Subcutaneous abdominal adipose tissue (tissue), 5 donors: ENCODE measurements around the gene RNF112.

ENCODE experiments used
- H3K27ac ChIP-seq: one replicate; pipeline ENCODE4 v1.7.0; 2013; ENCODE audit warnings: low read depth, mild to moderate bottlenecking, inconsistent platforms, low read length, moderate library complexity
- H3K27me3 ChIP-seq, 5 donors: one replicate each; pipeline ENCODE4 v1.7.0; 2013; ENCODE audit warnings: low read length in 5 of 5, inconsistent platforms in 1 of 5; ENCODE audit not compliant: control insufficient read depth in 5 of 5, insufficient read depth in 4 of 5
- H3K36me3 ChIP-seq, 5 donors: one replicate each; pipeline ENCODE4 v1.7.0; 2013; ENCODE audit warnings: low read length in 5 of 5; ENCODE audit not compliant: control insufficient read depth in 5 of 5, insufficient read depth in 5 of 5
- H3K4me1 ChIP-seq, 5 donors: one replicate each; pipeline ENCODE4 v1.7.0; 2013; ENCODE audit warnings: low read length in 5 of 5, mild to moderate bottlenecking in 3 of 5, moderate library complexity in 1 of 5; ENCODE audit not compliant: control insufficient read depth in 5 of 5, insufficient read depth in 5 of 5
- H3K4me3 ChIP-seq, 5 donors: one replicate each; pipeline ENCODE4 v1.7.0; 2013; ENCODE audit warnings: low read length in 5 of 5, low read depth in 1 of 5
- H3K9ac ChIP-seq, 5 donors: one replicate each; pipeline ENCODE4 v1.7.0; 2013; ENCODE audit warnings: low read length in 5 of 5, mild to moderate bottlenecking in 4 of 5, moderate library complexity in 3 of 5
- H3K9me3 ChIP-seq, 5 donors: one replicate each; pipeline ENCODE4 v1.7.0; 2013; ENCODE audit warnings: low read length in 5 of 5; ENCODE audit not compliant: control insufficient read depth in 5 of 5
- donor health status: healthy.
- donor health status: healthy.
- donor health status: healthy.
- donor health status: healthy.
- donor health status: healthy.

RNF112 gene

DNA sequence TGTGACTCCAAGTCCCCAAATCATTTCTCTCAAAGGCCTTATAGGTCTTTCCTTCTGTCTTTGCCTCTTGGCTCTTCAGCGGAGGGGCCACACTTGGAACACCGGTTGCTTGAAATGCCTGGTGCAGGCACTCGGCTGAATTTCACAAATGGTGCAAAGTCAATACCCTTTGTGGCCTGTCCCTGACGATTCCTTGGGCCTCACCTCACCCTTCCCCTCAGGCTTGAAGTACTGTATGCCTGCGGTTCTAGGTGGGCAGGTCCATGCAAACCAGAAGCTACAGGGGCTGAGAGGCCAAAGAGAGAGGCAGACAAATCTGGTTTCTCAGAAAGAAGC is 44.4 kb upstream of the RNF112 start:
- Histone ChIP-seq H3K4me3 (no peak overlapping the region), H3K36me3 (no peaks in the 10 kb centered on the region)

DNA sequence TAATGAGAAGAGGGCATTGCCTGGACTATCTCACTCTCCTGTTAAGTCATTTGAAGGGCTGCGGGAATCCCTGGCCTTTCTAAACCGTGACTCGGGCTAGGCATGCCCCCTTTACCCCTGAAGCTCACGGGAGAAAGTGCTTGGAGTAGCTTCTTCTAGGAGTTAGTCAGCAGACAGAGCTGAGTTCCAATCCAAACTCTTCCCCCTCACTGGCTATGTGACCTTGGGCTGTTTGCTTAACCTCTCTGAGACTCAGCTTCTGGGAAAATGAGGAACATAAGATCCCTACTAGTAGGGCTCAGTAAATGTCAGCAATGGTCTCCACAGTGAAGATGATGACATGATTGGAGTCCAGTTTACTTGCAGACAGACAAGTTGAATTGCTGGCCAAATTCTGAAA is 42.8 kb upstream of the RNF112 start:
- Histone ChIP-seq H3K4me3 (no peak overlapping the region), H3K27me3 (no peaks in the 10 kb centered on the region), H3K4me1 (peaks cover 10 to 23% (median 19%) of the 10 kb centered on the region in 5 donors), H3K36me3 (no peaks in the 10 kb centered on the region), H3K9ac (no peak overlapping the region), H3K27ac (no peak overlapping the region), H3K9me3 (no peaks in the 10 kb centered on the region)

More for the DNA sequence above, 44.4 kb upstream of the RNF112 start:
- Histone ChIP-seq H3K9me3 (no peaks in the 10 kb centered on the region), H3K27me3 (no peaks in the 10 kb centered on the region), H3K9ac (no peak overlapping the region), H3K27ac (no peak overlapping the region), H3K4me1 (peaks cover 12 to 33% (median 29%) of the 10 kb centered on the region in 5 donors)

DNA sequence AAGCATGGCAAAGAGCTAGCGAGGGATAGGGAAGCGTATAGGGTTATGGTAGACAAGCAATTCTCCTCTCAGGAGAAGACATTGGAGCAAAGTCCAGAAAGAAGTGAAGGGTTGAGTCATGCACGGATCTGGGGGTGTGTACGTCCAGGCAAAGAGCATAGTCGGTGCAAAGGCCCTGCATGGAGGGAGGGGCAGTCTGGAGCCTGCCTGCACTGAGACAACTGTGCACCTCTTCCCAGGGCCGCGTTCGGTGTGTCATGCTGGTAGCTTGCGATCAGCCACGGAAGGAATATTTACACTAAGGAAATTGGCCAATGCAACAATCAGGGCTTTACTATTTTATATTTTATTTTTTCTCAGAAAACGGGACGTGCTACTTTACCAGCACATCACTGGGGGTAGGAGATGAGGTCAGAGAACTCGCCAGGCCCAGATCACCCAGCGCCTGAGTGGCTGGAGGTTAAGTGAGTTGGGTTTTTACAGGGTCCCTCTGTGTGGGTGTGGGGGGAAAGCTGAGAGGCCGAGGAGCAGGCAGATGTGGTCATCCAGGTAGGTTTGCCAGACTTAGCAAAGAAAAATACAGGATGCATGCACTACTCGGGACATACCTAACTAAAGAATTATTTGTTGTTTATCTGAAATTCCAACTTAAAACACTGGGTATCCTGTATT is 41.8 kb upstream of the RNF112 start:
- no peak overlapping the region for H3K27ac ChIP-seq

DNA sequence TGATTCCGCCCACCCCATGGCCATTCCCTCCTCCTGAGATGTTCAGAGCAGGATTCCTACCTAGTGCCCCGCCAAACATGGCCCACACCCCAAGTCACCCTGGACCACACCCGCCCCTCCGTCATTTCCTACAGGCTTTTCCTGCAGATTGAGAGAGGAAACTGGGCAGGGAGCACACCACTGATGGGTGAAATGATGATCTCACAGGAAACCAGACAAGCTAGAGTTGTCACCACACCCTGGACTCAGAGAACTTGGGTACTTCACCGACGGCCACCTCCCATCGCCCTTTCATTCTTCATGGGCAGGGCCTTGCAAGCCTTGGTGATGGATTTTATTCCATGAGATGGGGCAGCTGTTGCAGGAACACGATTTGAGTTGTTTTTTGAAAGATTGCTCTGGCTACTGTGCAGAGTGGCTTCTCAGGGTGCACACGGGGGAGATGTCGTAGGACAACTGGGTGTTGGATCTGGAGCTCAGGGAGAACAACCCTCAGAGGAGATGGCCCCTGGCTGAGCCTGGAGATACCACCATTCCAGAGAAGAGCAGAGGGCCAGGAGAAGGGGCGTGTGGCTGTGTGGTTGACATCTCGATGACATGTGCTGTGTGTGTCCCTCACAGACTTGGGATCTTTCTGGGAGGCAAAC is 41.1 kb upstream of the RNF112 start:
- no peaks in the 10 kb centered on the region for H3K27me3 ChIP-seq
- peak overlapping the region in 1 of 5 donors; percentile 6 for H3K4me3 ChIP-seq
- no peaks in the 10 kb centered on the region for H3K36me3 ChIP-seq
- no peak overlapping the region for H3K27ac ChIP-seq
- no peaks in the 10 kb centered on the region for H3K9me3 ChIP-seq
- H3K4me1 ChIP-seq: peaks cover 10 to 22% (median 16%) of the 10 kb centered on the region in 5 donors
- no peak overlapping the region for H3K9ac ChIP-seq

More for the DNA sequence above, 41.8 kb upstream of the RNF112 start:
- H3K4me3 ChIP-seq: no peak overlapping the region
- H3K9ac ChIP-seq: no peak overlapping the region
- H3K27me3 ChIP-seq: no peaks in the 10 kb centered on the region
- peaks cover 10 to 22% (median 16%) of the 10 kb centered on the region in 5 donors for H3K4me1 ChIP-seq
- no peaks in the 10 kb centered on the region for H3K9me3 ChIP-seq
- no peaks in the 10 kb centered on the region for H3K36me3 ChIP-seq

DNA sequence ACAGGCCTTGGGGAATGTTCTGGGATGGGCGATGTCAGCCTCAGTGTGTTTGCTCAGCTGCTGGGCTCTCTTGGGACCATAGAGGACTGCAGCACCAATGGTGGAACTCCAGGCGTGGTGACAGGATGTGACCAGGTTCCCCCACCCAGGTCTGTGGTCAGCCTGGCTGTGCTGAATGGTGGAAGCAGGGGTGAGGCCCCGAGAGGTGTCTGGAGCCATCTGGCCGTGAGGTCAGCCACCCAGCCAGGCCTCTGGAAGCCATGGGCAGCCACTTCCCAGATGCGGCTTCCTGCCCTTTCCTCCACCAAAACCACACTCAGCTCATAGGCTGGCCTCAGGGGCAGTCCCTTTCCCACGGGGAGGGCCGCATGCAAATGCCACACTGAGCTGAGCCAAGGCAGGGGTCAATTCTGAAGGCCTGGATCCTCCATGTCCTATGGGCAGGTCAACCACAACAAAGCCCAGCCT is 40.5 kb upstream of the RNF112 start:
- H3K27ac ChIP-seq: no peak overlapping the region
- H3K4me1 ChIP-seq: peaks cover 10 to 22% (median 16%) of the 10 kb centered on the region in 5 donors
- no peak overlapping the region for H3K9ac ChIP-seq
- H3K9me3 ChIP-seq: no peaks in the 10 kb centered on the region
- no peaks in the 10 kb centered on the region for H3K27me3 ChIP-seq
- H3K36me3 ChIP-seq: no peaks in the 10 kb centered on the region
- H3K4me3 ChIP-seq: peak overlapping the region in 1 of 5 donors; percentile 6

DNA sequence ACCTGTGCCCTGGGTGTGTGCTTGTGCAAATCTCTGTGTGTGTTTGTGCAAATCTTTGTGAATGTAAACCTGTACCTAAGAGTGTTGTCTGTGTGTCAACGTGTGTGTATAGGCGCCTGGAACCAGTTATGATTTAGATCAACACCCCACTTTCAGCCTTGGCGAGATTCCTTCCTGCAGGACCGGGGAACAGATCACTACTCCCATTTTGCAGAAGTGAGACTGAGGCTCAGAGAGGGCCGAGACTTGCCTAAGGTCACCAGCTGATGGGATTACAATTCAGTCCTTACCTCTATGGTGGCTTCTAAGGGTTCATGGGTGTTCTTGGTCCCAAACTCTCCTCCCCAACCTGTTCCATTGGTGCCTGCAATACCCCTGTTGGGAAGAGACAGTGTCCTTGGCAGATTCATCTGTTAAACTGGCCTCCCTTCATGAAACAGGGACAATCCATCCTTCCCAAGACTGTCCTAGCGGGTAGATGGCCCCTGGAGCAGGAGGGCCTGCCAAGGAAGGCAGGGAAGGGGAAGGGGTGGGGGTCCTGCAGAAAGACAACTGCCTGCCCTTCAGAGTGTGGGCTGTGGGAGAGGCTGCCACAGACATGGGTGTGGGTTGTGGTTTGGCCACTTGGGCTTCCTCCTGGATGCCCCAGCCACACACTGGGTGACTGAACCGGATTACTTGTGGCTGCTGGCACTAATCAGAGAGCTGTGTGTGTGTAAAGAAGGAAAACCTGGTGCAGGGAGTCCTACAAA is 39.6 kb upstream of the RNF112 start:
- H3K4me3 ChIP-seq: no peak overlapping the region
- no peak overlapping the region for H3K27ac ChIP-seq

DNA sequence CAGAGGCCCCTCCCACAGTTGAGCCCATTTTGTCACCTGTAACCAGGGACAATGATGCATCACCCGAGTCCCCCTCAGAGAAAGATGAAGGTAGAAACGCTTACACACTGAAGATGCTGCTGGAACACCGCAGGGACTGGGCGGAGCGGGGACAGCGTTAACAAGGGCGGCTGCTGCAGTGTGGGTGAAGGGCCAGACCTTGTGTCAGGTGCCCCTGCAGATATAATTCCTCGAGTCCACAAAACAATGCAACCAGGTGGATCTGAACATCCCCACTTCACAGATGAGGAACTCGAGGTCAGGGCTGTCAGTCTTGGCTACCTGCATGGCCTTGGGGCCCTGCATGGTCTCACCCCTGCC is 39.0 kb upstream of the RNF112 start:
- Histone ChIP-seq H3K9me3 (no peaks in the 10 kb centered on the region), H3K27me3 (no peaks in the 10 kb centered on the region)

More for the DNA sequence above, 39.6 kb upstream of the RNF112 start:
- H3K27me3 ChIP-seq: no peaks in the 10 kb centered on the region
- no peaks in the 10 kb centered on the region for H3K36me3 ChIP-seq
- peaks cover 10 to 22% (median 16%) of the 10 kb centered on the region in 5 donors for H3K4me1 ChIP-seq
- H3K9ac ChIP-seq: no peak overlapping the region
- H3K9me3 ChIP-seq: no peaks in the 10 kb centered on the region

DNA sequence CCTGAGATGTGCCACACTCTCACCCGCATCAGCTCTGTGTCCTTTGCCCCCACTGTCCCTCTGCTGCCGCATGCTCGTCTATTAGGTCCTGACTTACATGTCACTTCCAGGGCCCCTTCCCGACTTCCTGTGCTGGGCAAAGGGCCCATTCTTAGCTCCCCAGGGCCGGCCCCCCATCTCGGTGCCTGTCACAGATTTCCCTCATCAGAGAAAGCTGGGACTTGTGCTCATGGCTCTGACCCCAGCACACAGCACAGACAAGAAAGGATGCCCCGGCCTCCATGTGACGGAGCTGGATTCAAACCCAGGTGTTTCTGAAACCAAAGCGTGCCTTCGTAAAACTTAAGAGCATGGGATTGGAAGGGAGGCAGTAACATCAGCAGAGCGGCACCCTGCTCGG is 38.6 kb upstream of the RNF112 start:
- Histone ChIP-seq H3K9ac (no peak overlapping the region), H3K4me1 (peaks cover 10 to 30% (median 24%) of the 10 kb centered on the region in 5 donors), H3K36me3 (no peaks in the 10 kb centered on the region), H3K4me3 (no peak overlapping the region), H3K9me3 (no peaks in the 10 kb centered on the region), H3K27ac (no peak overlapping the region), H3K27me3 (no peaks in the 10 kb centered on the region)

More for the DNA sequence above, 39.0 kb upstream of the RNF112 start:
- H3K9ac ChIP-seq: no peak overlapping the region
- H3K27ac ChIP-seq: no peak overlapping the region
- no peaks in the 10 kb centered on the region for H3K36me3 ChIP-seq
- peaks cover 10 to 26% (median 19%) of the 10 kb centered on the region in 5 donors for H3K4me1 ChIP-seq
- H3K4me3 ChIP-seq: no peak overlapping the region

DNA sequence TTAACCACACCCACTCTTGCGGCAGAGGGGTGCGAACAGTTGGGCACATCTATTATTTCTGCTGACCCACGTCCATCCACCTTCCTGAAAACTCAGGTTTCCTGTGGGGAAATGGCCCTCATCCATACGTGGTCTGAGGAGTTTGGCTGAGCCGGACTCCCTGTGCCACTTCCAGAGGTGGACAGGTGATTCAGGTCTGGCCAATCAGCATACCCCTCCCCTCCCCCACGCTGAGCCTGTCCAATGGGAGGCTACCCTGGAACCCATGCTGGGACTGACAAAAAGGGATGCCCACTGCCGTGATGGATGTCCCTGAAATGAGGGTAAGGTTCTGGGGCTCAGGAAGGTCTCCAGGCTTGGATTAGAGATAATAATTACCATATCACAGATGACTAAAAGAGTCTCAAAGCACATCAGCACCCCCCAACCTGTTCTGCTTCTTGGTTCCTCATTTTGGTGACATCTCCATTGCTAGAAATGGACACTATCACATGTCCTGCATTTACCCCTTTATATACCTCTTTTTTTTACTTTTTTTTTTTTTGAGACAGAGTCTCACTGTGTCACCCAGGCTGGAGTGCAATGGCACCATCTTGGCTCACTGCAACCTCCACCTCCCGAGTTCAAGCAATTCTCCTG is 38.0 kb upstream of the RNF112 start:
- Histone ChIP-seq H3K27me3 (no peaks in the 10 kb centered on the region), H3K36me3 (no peaks in the 10 kb centered on the region), H3K4me3 (no peak overlapping the region), H3K9me3 (no peaks in the 10 kb centered on the region), H3K9ac (no peak overlapping the region), H3K4me1 (peaks cover 10 to 30% (median 26%) of the 10 kb centered on the region in 5 donors), H3K27ac (no peak overlapping the region)
